BJ (cell line): ENCODE results near the gene PIF1. TPM values are rescaled to one million over a fixed set of nuclear protein-coding genes. Genes with fewer than 3 reads are reported as not detected.

Experiments
- CTCF ChIA-PET: fragments of 350-600 bp; formaldehyde crosslinking; extraction: SDS; loops from one replicate; lab custom pipeline; 2021; ENCODE audit warnings: antibody characterized with exemption, inconsistent platforms; lab: Yijun Ruan, JAX
- POLR2A ChIA-PET: fragments of 300-600 bp; sonication (Branson Sonifier 250); formaldehyde crosslinking; extraction: SDS; loops from one replicate; lab custom pipeline; 2021; ENCODE audit warnings: antibody characterized with exemption; lab: Charles Lee
- DNase-seq: peaks from one replicate; pipeline ENCODE4 v3.0.0-alpha.2; 2011; ENCODE audit warnings: low read depth
- H3K27me3 ChIP-seq: 2 replicates; pipeline ENCODE4 v1.6.0; 2011; ENCODE audit warnings: low read length; ENCODE audit not compliant: control insufficient read depth, insufficient read depth
- H3K36me3 ChIP-seq: 2 replicates; pipeline ENCODE4 v1.5.1; 2011; ENCODE audit warnings: low read length; ENCODE audit not compliant: control insufficient read depth, insufficient read depth
- H3K4me3 ChIP-seq: 2 replicates; pipeline ENCODE4 v1.5.1; 2011; ENCODE audit warnings: low read depth, mild to moderate bottlenecking, control low read depth, low read length
- polyA plus RNA-seq: library from polyadenylated mRNA; depleted of rRNA; stranded (reverse); fragments of >200 nt; gene quantifications from 2 replicates; pipeline ENCODE4 v1.2.3, GENCODE V29; 2011
- TF ChIP-seq, protein P1 (sequence below): IDR thresholded peaks from 2 replicates; pipeline ENCODE4 v1.5.1; 2011; ENCODE audit warnings: low read depth, mild to moderate bottlenecking, control low read depth, inconsistent platforms, low read length, moderate library complexity; ENCODE audit not compliant: insufficient read depth

Gene PIF1
- polyA plus RNA-seq, 1 experiment, result 10.8 TPM

DNA sequence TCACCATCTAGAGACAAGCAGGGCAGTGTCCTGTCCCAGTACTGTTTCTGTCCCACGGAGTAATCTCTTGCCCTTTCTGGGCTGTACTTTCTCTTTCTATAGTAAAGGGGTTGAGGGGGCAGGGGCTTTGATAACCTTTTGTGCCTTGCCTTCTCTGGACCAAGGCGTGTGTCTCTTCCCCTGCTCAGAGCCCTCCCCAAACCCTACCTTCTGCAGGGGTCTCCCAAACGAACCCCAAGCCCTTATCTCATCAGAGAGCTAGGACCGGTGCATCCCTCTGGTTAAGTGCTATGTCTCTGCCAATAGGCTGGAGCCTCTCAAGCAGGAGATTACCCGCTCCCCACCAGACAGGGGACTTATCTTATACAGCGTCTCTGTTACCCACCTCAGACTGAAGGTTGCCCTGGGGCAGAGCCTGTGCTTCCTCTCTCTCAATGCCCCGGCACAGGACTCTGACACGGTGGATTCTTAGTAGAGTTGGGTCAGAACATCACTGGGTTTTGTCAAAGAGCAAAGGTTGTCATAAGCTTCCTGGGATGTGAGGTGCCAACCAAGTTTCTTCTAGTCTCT lies 19.2 kb upstream of the PIF1 start:
- H3K4me3 ChIP-seq, result peak overlapping the region; percentile 93
- POLR2A ChIA-PET, result no interaction called here
- TF ChIP-seq, protein P1, sequence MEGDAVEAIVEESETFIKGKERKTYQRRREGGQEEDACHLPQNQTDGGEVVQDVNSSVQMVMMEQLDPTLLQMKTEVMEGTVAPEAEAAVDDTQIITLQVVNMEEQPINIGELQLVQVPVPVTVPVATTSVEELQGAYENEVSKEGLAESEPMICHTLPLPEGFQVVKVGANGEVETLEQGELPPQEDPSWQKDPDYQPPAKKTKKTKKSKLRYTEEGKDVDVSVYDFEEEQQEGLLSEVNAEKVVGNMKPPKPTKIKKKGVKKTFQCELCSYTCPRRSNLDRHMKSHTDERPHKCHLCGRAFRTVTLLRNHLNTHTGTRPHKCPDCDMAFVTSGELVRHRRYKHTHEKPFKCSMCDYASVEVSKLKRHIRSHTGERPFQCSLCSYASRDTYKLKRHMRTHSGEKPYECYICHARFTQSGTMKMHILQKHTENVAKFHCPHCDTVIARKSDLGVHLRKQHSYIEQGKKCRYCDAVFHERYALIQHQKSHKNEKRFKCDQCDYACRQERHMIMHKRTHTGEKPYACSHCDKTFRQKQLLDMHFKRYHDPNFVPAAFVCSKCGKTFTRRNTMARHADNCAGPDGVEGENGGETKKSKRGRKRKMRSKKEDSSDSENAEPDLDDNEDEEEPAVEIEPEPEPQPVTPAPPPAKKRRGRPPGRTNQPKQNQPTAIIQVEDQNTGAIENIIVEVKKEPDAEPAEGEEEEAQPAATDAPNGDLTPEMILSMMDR, result no peak
- DNase-seq, result no peak
- H3K27me3 ChIP-seq, result no peaks in the 10 kb centered on the region
- CTCF ChIA-PET, result interaction anchor here (1.6 to 2.7 kb wide), 3 partner anchors 9 to 61 kb away, joined by 4 to 10 read pairs (median 8); no protein-coding TSS in a partner anchor
- peaks cover 1% of the 10 kb centered on the region; the same call in 1 of the 2 replicates for H3K36me3 ChIP-seq

DNA sequence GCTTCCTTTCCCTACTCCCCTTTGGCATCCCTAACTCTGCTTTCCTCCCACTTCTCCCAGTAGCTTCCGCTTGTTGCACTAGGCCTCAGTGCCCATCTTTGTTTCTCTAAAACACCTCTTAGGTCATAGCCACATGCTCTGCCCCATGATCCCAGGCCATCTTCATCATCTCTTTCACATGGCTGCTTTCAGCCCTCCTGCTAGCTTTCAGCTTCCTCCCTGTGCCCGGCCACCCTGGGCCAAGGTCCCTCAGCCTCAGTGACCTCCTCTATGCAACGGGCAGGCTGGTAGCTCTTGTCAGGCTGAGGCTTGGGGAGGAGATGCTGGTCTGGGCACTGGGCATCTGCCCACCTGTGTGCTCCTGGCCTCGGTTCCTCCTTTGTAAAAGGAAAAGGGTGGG lies 18.5 kb upstream of the PIF1 start:
- TF ChIP-seq, protein P1, result no peak
- DNase-seq, result no peak
- ChIA-PET CTCF (interaction anchor here (1.6 to 2.7 kb wide), 3 partner anchors 8 to 61 kb away, joined by 4 to 10 read pairs (median 8); no protein-coding TSS in a partner anchor), POLR2A (interaction anchor here (0.7 kb wide), 1 partner anchor 13 kb away, joined by 6 read pairs; no protein-coding TSS in a partner anchor)
- no peaks in the 10 kb centered on the region for H3K27me3 ChIP-seq
- H3K36me3 ChIP-seq, result no peaks in the 10 kb centered on the region
- peak overlapping the region; percentile 93 for H3K4me3 ChIP-seq

DNA sequence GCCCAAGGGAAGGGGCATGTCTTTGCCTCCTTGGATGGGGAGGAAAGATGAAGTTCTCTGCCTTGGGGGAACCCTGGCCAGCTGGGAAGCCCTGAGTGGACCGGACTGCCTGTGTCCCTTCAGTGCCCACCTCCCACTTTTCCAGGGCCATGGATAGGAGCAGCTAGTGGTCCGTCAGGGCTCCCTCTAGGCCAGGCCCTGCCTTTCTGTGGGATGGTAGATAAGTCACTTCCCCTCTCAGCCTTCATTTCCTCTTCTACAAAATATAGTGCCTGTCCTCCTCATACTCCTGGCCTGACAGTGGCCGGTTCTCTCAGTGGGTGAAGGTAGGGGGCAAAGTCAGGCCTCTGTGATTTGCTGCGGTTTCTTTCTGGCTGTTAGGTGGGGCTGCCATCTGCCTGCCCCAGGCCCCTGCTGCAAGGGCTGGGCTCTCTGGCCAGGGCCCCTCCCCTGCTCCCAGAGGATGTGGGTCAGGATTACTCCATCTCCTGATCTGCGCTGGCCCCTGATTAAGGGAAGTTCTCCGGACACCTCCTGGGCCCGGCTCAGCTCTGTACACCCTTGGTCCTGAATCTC lies 17.6 kb upstream of the PIF1 start:
- TF ChIP-seq, protein P1, result no peak
- POLR2A ChIA-PET, result interaction anchor here (0.7 kb wide), 1 partner anchor 12 kb away, joined by 6 read pairs; no protein-coding TSS in a partner anchor
- H3K4me3 ChIP-seq, result peak overlapping the region; percentile 93
- CTCF ChIA-PET, result interaction anchor here (0.6 to 2.7 kb wide), 3 partner anchors 8 to 137 kb away, joined by 3 to 10 read pairs (median 3); no protein-coding TSS in a partner anchor
- H3K36me3 ChIP-seq, result no peaks in the 10 kb centered on the region
- no peaks in the 10 kb centered on the region for H3K27me3 ChIP-seq
- DNase-seq, result no peak

DNA sequence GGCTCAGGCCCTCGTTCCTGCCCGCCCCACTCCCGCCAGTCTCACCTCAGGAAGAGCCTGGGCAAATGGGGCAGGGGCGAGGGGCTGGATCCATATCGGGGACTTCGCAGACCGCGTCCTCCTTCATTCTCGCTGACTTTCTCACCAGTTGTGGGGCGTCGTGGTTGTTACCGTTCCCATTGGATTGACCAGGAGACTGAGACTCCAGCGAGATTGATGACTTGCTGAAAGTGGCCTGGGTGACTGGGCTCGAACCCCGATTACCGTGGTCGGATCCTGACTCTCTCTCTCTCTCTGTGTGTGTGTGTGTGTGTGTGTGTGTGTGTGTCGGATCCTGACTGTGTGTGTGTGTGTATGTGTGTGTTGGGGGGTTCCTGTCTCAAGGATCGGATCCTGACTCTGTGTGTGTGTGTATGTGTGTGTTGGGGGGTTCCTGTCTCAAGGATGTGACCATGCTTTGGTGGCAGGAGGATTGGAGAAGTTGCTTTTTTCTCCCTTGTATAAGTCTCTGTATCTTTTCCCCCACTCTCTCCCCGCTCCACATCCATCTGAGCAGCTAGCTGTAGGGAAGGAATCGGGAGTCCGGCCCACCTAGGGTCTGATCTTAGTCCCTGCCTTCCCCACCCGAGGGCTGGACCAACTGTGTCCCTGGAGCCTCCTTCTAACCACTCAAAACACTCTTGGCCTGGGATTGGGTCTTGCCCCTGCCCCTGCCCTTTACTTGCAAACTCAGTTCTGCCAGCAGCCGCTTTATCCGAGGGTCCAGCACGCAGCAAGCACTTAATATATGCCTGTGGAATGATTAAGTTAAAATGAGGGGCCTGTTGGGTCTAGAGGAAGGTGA lies 16.9 kb upstream of the PIF1 start:
- Histone ChIP-seq H3K4me3 (peak overlapping the region; percentile 93), H3K36me3 (no peaks in the 10 kb centered on the region), H3K27me3 (no peaks in the 10 kb centered on the region)
- TF ChIP-seq, protein P1, result no peak
- no peak for DNase-seq
- POLR2A ChIA-PET, result no interaction called here
- CTCF ChIA-PET, result interaction anchor here (0.6 to 1.2 kb wide), 2 partner anchors 9 to 136 kb away, joined by 3 read pairs; no protein-coding TSS in a partner anchor
